GM12892 (cell line): Measurements from ENCODE around the gene LRRC10B.

ENCODE experiments used
- POLR2A ChIP-seq: IDR thresholded peaks from 2 replicates; pipeline ENCODE4 v1.6.1; 2011; ENCODE audit warnings: low read depth, low read length, control low read depth
- TAF1 ChIP-seq: IDR thresholded peaks from 2 replicates; pipeline ENCODE4 v1.6.1; 2011; ENCODE audit warnings: low read depth, mild to moderate bottlenecking, control low read depth, low read length, borderline replicate concordance

GRCh38 chr11:61481806-61482205, 26.7 kb upstream of the LRRC10B start:
- TF ChIP-seq TAF1 (no peak), POLR2A (no peak)
